CD4-positive, alpha-beta T cell treated with Interleukin-15 for 1 hour (primary cell): ENCODE results near the gene CLPTM1.
"Not testable (repeated sequence)": the region's sequence is repeated elsewhere in the genome, so short reads cannot be mapped to it uniquely, and the experiment has no call there.

Experiments
- DNase-seq: peaks from one replicate; pipeline ENCODE4 v3.0.0-alpha.2; 2020

The CLPTM1 gene

GRCh38 chr19:44947041-44947581 is 8.1 kb upstream of the CLPTM1 start:
- DNase-seq = no peak

- no peak for DNase-seq
These were observed 6.9 kb upstream of the CLPTM1 start for GRCh38 chr19:44948237-44948636.

- DNase-seq = no peak
These were observed 6.3 kb upstream of the CLPTM1 start for GRCh38 chr19:44948763-44949374.

GRCh38 chr19:44949550-44949949 is 5.6 kb upstream of the CLPTM1 start:
- DNase-seq = no peak

- DNase-seq = peak; percentile 63
These were observed 3.7 kb upstream of the CLPTM1 start for GRCh38 chr19:44951179-44952159.

GRCh38 chr19:44954278-44954648 is 917 bp upstream of the CLPTM1 start:
- DNase-seq = no peak

GRCh38 chr19:44955505-44956439 is 592 bp downstream of the CLPTM1 start:
- no peak for DNase-seq

GRCh38 chr19:44957526-44957925 is 2.3 kb downstream of the CLPTM1 start:
- no peak for DNase-seq

GRCh38 chr19:44958090-44958489 is 2.9 kb downstream of the CLPTM1 start:
- no peak for DNase-seq

- no peak for DNase-seq
These were observed 4.5 kb downstream of the CLPTM1 start for GRCh38 chr19:44959691-44960090.

- DNase-seq = peak; percentile 25
These were observed 5.9 kb downstream of the CLPTM1 start for GRCh38 chr19:44960906-44961728.

- no peak for DNase-seq
These were observed 6.6 kb downstream of the CLPTM1 start for GRCh38 chr19:44961821-44962220.

GRCh38 chr19:44968118-44968517 is 12.9 kb downstream of the CLPTM1 start:
- no peak for DNase-seq

- no peak for DNase-seq
These were observed 13.5 kb downstream of the CLPTM1 start for GRCh38 chr19:44968670-44969069.

- no peak for DNase-seq
These were observed 14.3 kb downstream of the CLPTM1 start for GRCh38 chr19:44969437-44969836.

GRCh38 chr19:44971451-44971850 is 16.3 kb downstream of the CLPTM1 start:
- DNase-seq = not testable (repeated sequence)

GRCh38 chr19:44972802-44973201 is 17.6 kb downstream of the CLPTM1 start:
- no peak for DNase-seq

GRCh38 chr19:44973982-44974735 is 19.0 kb downstream of the CLPTM1 start:
- no peak for DNase-seq

- DNase-seq = no peak
These were observed 19.7 kb downstream of the CLPTM1 start for GRCh38 chr19:44974857-44975256.

GRCh38 chr19:44975444-44975843 is 20.3 kb downstream of the CLPTM1 start:
- DNase-seq = no peak

- DNase-seq = no peak
These were observed 28.8 kb downstream of the CLPTM1 start for GRCh38 chr19:44984005-44984404.
